Measurements from ENCODE around the gene TEK.

GRCh38 chr9:27073841-27074728, 34.9 kb upstream of the TEK start:
- no peak for TF ChIP-seq CTCF (conservative IDR thresholded peaks at IDR 0.05)
- no peak for TF ChIP-seq ZFX (IDR thresholded peaks at IDR 0.05)
